Keratinocyte (primary cell): Measurements from ENCODE around the gene HPSE2. TPM values are rescaled to one million over a fixed set of nuclear protein-coding genes. Genes with fewer than 3 reads are reported as not detected.
"Not testable (repeated sequence)": the region's sequence is repeated elsewhere in the genome, so short reads cannot be mapped to it uniquely, and the experiment has no call there.

Source experiments
- DNase-seq: peaks from one replicate; pipeline ENCODE4 v3.0.0-alpha.2; 2011; ENCODE audit warnings: low read depth, missing footprints, low spot score
- FAIRE-seq: peaks from 2 replicates; lab custom pipeline; 2011; peaks lifted over from hg19 to GRCh38; lab: Jason Lieb, UNC
- H2AFZ ChIP-seq: 2 replicates; pipeline ENCODE4 v1.6.0; 2012; ENCODE audit warnings: low read length, control low read depth, inconsistent platforms; ENCODE audit not compliant: control insufficient read depth
- H3K27ac ChIP-seq: 2 replicates; pipeline ENCODE4 v1.5.1; 2011; ENCODE audit warnings: low read length; ENCODE audit not compliant: control insufficient read depth, insufficient read depth
- H3K27me3 ChIP-seq: 3 replicates; pipeline ENCODE4 v1.6.0; 2011; ENCODE audit warnings: low read length; ENCODE audit not compliant: control insufficient read depth, insufficient read depth; ENCODE audit errors: extremely low read depth
- H3K36me3 ChIP-seq, 2 experiments: 2 replicates in 1 of 2; 3 replicates in 1 of 2; pipeline ENCODE4 v1.5.1; 2011; ENCODE audit warnings: low read length in 2 of 2, mild to moderate bottlenecking in 1 of 2; ENCODE audit not compliant: control insufficient read depth in 2 of 2, insufficient read depth in 2 of 2; ENCODE audit errors: extremely low read depth in 1 of 2
- H3K4me1 ChIP-seq: 3 replicates; pipeline ENCODE4 v1.5.1; 2011; ENCODE audit warnings: low read length; ENCODE audit not compliant: control insufficient read depth, insufficient read depth; ENCODE audit errors: extremely low read depth
- H3K4me2 ChIP-seq: 3 replicates; pipeline ENCODE4 v1.6.0; 2011; ENCODE audit warnings: low read depth, low read length; ENCODE audit not compliant: control insufficient read depth, insufficient read depth; ENCODE audit errors: extremely low read depth
- H3K4me3 ChIP-seq, 3 experiments: fragments of 200-600 bp in 1 of 3; sonication (generic) in 1 of 3; 2 replicates in 2 of 3; 3 replicates in 1 of 3; pipeline ENCODE4 v1.5.1; 2011 to 2016; ENCODE audit warnings: low read length in 3 of 3, mild to moderate bottlenecking in 3 of 3, control low read depth in 2 of 3, inconsistent platforms in 1 of 3, low read depth in 1 of 3, mixed read lengths in 1 of 3, mixed run types in 1 of 3, moderate library complexity in 1 of 3; ENCODE audit not compliant: control insufficient read depth in 2 of 3, insufficient read depth in 2 of 3; ENCODE audit errors: extremely low read depth in 1 of 3
- H3K79me2 ChIP-seq: 2 replicates; pipeline ENCODE4 v1.6.0; 2012; ENCODE audit warnings: low read length; ENCODE audit not compliant: control insufficient read depth, insufficient read depth
- H3K9ac ChIP-seq: 3 replicates; pipeline ENCODE4 v1.6.0; 2011; ENCODE audit warnings: low read length; ENCODE audit not compliant: control insufficient read depth, insufficient read depth; ENCODE audit errors: extremely low read depth
- H3K9me1 ChIP-seq: 3 replicates; pipeline ENCODE4 v1.6.0; 2011; ENCODE audit warnings: low read length; ENCODE audit not compliant: control insufficient read depth, insufficient read depth; ENCODE audit errors: extremely low read depth
- H3K9me3 ChIP-seq: 2 replicates; pipeline ENCODE4 v1.5.1; 2012; ENCODE audit warnings: low read depth, low read length; ENCODE audit not compliant: control insufficient read depth
- H4K20me1 ChIP-seq: 3 replicates; pipeline ENCODE4 v1.6.0; 2011; ENCODE audit warnings: low read length; ENCODE audit not compliant: control insufficient read depth, insufficient read depth; ENCODE audit errors: extremely low read depth
- EZH2 ChIP-seq: IDR thresholded peaks from one replicate; pipeline ENCODE4 v1.6.1; 2012; ENCODE audit warnings: inconsistent platforms, mild to moderate bottlenecking, low read length, moderate library complexity
- dilution Hi-C: fragments of 300-500 bp; cut with MboI; formaldehyde crosslinking; loops from one replicate; pipeline ENCODE4 v1.7.0; 2020; ENCODE audit warnings: low sequenced_read_pairs; ENCODE audit not compliant: extremely low pct_ligation_motif_present
- polyA plus RNA-seq, 5 experiments: library from polyadenylated mRNA; depleted of rRNA in 3 of 5; stranded (reverse) in 3 of 5; stranded (forward) in 1 of 5; unstranded in 1 of 5; fragments of >200 nt; gene quantifications; 1 replicate in 1 of 5; 2 replicates in 3 of 5; 3 replicates in 1 of 5; pipeline versions ENCODE4 v1.2.1 to v1.2.3, GENCODE V29; 2011 to 2012; ENCODE audit warnings: missing spikeins in 2 of 5, low read depth in 1 of 5, low replicate concordance in 1 of 5
- TF ChIP-seq, protein P1 (sequence below), 3 experiments: IDR thresholded peaks in 1 of 3; conservative IDR thresholded peaks in 1 of 3; optimal IDR thresholded peaks in 1 of 3; 2 replicates in 2 of 3; 3 replicates in 1 of 3; pipeline versions ENCODE3 to v1.5.1; 2011; ENCODE audit warnings: low read length in 3 of 3, mild to moderate bottlenecking in 3 of 3, moderate library complexity in 2 of 3, control low read depth in 1 of 3, inconsistent platforms in 1 of 3; ENCODE audit not compliant: insufficient read depth in 2 of 3; ENCODE audit errors: extremely low read depth in 1 of 3

HPSE2 gene
- polyA plus RNA-seq, 1 donor (not counting 4 experiments of a cell fraction or from before 2014, with no cell fraction given) = 0.01 TPM

DNA sequence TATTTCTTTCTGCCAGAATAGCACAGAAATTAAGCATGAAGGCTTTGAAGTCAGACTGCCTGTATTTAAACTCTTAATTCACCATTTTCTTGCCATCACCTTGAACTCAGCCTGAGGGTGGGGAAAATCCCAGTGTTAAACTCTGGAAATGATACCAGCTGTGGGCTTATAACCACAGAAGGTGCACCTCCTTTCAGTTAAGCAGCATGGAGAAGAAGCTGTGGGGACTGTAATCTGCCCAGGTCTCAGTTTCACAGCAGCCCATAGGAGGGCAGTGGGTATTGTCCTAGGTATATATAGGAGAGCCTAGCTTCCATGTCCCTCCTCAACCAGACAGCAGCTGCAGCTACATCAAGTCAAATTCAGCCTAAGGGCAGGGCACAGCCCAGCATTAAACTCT, 241.6 kb downstream of the HPSE2 start:
- H3K79me2 ChIP-seq = no peaks in the 10 kb centered on the region
- no peak for TF ChIP-seq EZH2
- TF ChIP-seq, protein P1, sequence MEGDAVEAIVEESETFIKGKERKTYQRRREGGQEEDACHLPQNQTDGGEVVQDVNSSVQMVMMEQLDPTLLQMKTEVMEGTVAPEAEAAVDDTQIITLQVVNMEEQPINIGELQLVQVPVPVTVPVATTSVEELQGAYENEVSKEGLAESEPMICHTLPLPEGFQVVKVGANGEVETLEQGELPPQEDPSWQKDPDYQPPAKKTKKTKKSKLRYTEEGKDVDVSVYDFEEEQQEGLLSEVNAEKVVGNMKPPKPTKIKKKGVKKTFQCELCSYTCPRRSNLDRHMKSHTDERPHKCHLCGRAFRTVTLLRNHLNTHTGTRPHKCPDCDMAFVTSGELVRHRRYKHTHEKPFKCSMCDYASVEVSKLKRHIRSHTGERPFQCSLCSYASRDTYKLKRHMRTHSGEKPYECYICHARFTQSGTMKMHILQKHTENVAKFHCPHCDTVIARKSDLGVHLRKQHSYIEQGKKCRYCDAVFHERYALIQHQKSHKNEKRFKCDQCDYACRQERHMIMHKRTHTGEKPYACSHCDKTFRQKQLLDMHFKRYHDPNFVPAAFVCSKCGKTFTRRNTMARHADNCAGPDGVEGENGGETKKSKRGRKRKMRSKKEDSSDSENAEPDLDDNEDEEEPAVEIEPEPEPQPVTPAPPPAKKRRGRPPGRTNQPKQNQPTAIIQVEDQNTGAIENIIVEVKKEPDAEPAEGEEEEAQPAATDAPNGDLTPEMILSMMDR (optimal IDR thresholded peaks at IDR 0.05 in 1 of 3, IDR thresholded peaks at IDR 0.05 in 1 of 3, conservative IDR thresholded peaks at IDR 0.05 in 1 of 3; ENCODE audit: extremely low read depth in 1 of 3, insufficient read depth in 2 of 3, low read length in 3 of 3) = no peak

DNA sequence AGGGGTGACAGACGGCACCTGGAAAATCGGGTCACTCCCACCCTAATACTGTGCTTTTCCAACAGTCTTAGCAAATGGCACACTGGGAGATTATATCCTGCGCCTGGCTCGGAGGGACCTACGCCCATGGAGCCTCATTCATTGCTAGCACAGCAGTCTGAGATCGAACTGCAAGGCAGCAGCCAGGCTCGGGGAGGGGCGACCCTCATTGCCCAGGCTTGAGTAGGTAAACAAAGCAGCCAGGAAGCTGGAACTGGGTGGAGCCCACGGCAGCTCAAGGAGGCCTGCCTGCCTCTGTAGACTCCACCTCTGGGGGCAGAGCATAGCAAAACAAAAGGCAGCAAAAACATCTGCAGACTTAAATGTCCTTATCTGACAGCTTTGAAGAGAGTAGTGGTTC, 251.9 kb downstream of the HPSE2 start:
- H3K36me3 ChIP-seq, H3K9me1 ChIP-seq, H2AFZ ChIP-seq, H3K4me2 ChIP-seq, H3K27me3 ChIP-seq, dilution Hi-C loops, H3K9me3 ChIP-seq, H3K27ac ChIP-seq, H3K79me2 ChIP-seq, H4K20me1 ChIP-seq, H3K9ac ChIP-seq, H3K4me1 ChIP-seq, FAIRE-seq, DNase-seq, H3K4me3 ChIP-seq: not testable (repeated sequence)

More for the DNA sequence above, 241.6 kb downstream of the HPSE2 start:
- dilution Hi-C loops = no loop called here
- Histone ChIP-seq H3K9me3 (no peaks in the 10 kb centered on the region), H3K4me1 (no peaks in the 10 kb centered on the region), H3K27ac (no peak overlapping the region), H4K20me1 (no peaks in the 10 kb centered on the region), H3K9me1 (no peaks in the 10 kb centered on the region), H3K4me2 (no peak overlapping the region), H2AFZ (no peak overlapping the region), H3K36me3 (no peaks in the 10 kb centered on the region), H3K9ac (no peak overlapping the region), H3K27me3 (no peaks in the 10 kb centered on the region), H3K4me3 (no peak overlapping the region)
- FAIRE-seq = no peak
- no peak for DNase-seq

DNA sequence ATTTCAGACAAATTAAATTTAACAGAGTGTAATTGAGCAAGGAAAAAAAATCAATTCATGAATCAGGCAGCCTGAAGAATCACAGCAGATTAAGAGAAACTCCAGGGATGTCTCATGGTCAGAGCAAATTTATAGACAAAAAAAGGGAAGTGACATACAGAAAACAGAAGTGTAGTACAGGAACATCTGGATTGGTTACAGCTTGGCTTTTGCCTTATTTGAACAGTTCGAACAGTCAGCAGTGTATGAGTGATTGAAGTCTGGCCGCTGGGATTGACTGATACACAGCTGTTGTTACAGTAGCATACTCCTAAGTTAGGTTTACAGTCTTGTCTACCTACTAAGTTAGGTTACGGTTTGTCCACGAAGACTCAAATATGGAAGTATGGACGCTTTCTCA, 255.3 kb downstream of the HPSE2 start:
- Histone ChIP-seq H3K4me2 (no peak overlapping the region), H3K4me1 (no peaks in the 10 kb centered on the region), H3K36me3 (no peaks in the 10 kb centered on the region), H3K27ac (no peak overlapping the region), H3K79me2 (no peaks in the 10 kb centered on the region), H2AFZ (no peak overlapping the region), H3K9ac (no peak overlapping the region), H4K20me1 (no peaks in the 10 kb centered on the region), H3K9me3 (no peaks in the 10 kb centered on the region), H3K9me1 (no peaks in the 10 kb centered on the region), H3K27me3 (no peaks in the 10 kb centered on the region), H3K4me3 (no peak overlapping the region)
- dilution Hi-C loops = no loop called here
- no peak for DNase-seq
- TF ChIP-seq, protein P1 (optimal IDR thresholded peaks at IDR 0.05 in 1 of 3, IDR thresholded peaks at IDR 0.05 in 1 of 3, conservative IDR thresholded peaks at IDR 0.05 in 1 of 3; ENCODE audit: extremely low read depth in 1 of 3, insufficient read depth in 2 of 3, low read length in 3 of 3) = no peak
- TF ChIP-seq EZH2 = no peak
- no peak for FAIRE-seq
